ENCODE measurements around the gene LDLRAD4.

GRCh38 chr18:13374096-13374467 lies 155.5 kb downstream of the LDLRAD4 start:
- no peak for TF ChIP-seq GATA2 (IDR thresholded peaks at IDR 0.05; ENCODE audit: low read depth, low read length)
- no peak for TF ChIP-seq GATA3 (IDR thresholded peaks at IDR 0.05; ENCODE audit: low read depth, low read length)
